Chondrocyte (in vitro differentiated cells): Measurements from ENCODE around the gene MACROD2. TPM values are rescaled to one million over a fixed set of nuclear protein-coding genes. Genes with fewer than 3 reads are reported as not detected.

Source experiments
- DNase-seq: peaks from one replicate; pipeline ENCODE4 v3.0.0; 2021; ENCODE audit warnings: mixed read lengths, low spot score
- H3K27ac Mint-ChIP-seq: one replicate; pipeline ENCODE4 v1.8.0; 2021; ENCODE audit warnings: mild to moderate bottlenecking, moderate library complexity, mixed read lengths; ENCODE audit not compliant: unreplicated experiment
- H3K27me3 Mint-ChIP-seq: 2 replicates; pipeline ENCODE4 v1.8.0; 2021; ENCODE audit warnings: low read depth, mixed read lengths
- H3K36me3 Mint-ChIP-seq: 2 replicates; pipeline ENCODE4 v1.8.0; 2021; ENCODE audit warnings: low read depth, mixed read lengths
- H3K4me1 Mint-ChIP-seq: 2 replicates; pipeline ENCODE4 v1.8.0; 2021; ENCODE audit warnings: low read depth, mild to moderate bottlenecking, mixed read lengths
- H3K4me3 Mint-ChIP-seq: one replicate; pipeline ENCODE4 v1.8.0; 2021; ENCODE audit warnings: mild to moderate bottlenecking, moderate library complexity, mixed read lengths; ENCODE audit not compliant: unreplicated experiment
- H3K9me3 Mint-ChIP-seq: 2 replicates; pipeline ENCODE4 v1.8.0; 2021; ENCODE audit warnings: low read depth, mixed read lengths
- CTCF ChIP-seq: fragments of 200-600 bp; sonication (generic); IDR thresholded peaks from 2 replicates; pipeline ENCODE4 v1.5.0; 2021; ENCODE audit warnings: antibody characterized with exemption, mild to moderate bottlenecking, moderate library complexity
- total RNA-seq: library from RNA; stranded (reverse); gene quantifications from 3 replicates; pipeline ENCODE4 v1.2.1, GENCODE V29; 2021

The MACROD2 gene
- total RNA-seq, 1 donor from 2014 or later = 3.2 TPM

DNA sequence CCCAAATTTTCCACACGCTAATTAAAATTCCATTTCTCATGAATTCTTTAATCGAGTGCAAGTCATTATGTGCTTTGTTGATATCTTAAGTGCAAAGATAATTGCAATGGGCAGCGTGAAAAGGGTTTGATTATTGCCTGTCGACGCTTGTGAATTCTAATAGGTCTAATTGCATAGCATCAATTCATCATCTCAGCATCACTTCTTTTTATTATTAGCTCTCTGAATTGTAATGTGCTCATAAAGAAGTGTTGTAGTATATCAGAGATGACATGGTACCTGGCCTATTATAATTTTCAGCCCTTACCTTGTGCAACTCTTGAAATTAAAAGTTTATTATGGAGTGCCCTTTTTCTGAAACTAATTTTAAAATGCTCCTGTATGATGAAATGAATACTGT lies 1208.9 kb downstream of the MACROD2 start:
- H3K36me3 Mint-ChIP-seq = no peaks in the 10 kb centered on the region
- H3K4me3 Mint-ChIP-seq = no peak overlapping the region
- H3K9me3 Mint-ChIP-seq = peaks cover 14% of the 10 kb centered on the region

GRCh38 chr20:15205028-15205427 lies 1209.7 kb downstream of the MACROD2 start:
- DNase-seq = no peak
- Mint-ChIP-seq H3K36me3 (no peaks in the 10 kb centered on the region), H3K9me3 (peaks cover 14% of the 10 kb centered on the region), H3K4me3 (no peak overlapping the region), H3K27ac (no peak overlapping the region), H3K4me1 (no peaks in the 10 kb centered on the region), H3K27me3 (no peaks in the 10 kb centered on the region)
- no peak for TF ChIP-seq CTCF

More for the DNA sequence above, 1208.9 kb downstream of the MACROD2 start:
- no peak overlapping the region for H3K27ac Mint-ChIP-seq
- no peak for TF ChIP-seq CTCF
- H3K4me1 Mint-ChIP-seq = no peaks in the 10 kb centered on the region
- no peak for DNase-seq
- no peaks in the 10 kb centered on the region for H3K27me3 Mint-ChIP-seq

GRCh38 chr20:15205719-15206118 lies 1210.4 kb downstream of the MACROD2 start:
- H3K27me3 Mint-ChIP-seq = no peaks in the 10 kb centered on the region
- no peak for DNase-seq
- no peak overlapping the region for H3K4me3 Mint-ChIP-seq
- H3K27ac Mint-ChIP-seq = no peak overlapping the region
- no peak for TF ChIP-seq CTCF
- H3K4me1 Mint-ChIP-seq = no peaks in the 10 kb centered on the region
- peaks cover 14% of the 10 kb centered on the region for H3K9me3 Mint-ChIP-seq
- no peaks in the 10 kb centered on the region for H3K36me3 Mint-ChIP-seq

GRCh38 chr20:15209537-15209936 lies 1214.2 kb downstream of the MACROD2 start:
- H3K4me1 Mint-ChIP-seq = no peaks in the 10 kb centered on the region
- no peak overlapping the region for H3K4me3 Mint-ChIP-seq
- H3K27me3 Mint-ChIP-seq = no peaks in the 10 kb centered on the region
- H3K9me3 Mint-ChIP-seq = peaks cover 17% of the 10 kb centered on the region
- DNase-seq = no peak
- TF ChIP-seq CTCF = no peak
- no peak overlapping the region for H3K27ac Mint-ChIP-seq
- H3K36me3 Mint-ChIP-seq = no peaks in the 10 kb centered on the region

DNA sequence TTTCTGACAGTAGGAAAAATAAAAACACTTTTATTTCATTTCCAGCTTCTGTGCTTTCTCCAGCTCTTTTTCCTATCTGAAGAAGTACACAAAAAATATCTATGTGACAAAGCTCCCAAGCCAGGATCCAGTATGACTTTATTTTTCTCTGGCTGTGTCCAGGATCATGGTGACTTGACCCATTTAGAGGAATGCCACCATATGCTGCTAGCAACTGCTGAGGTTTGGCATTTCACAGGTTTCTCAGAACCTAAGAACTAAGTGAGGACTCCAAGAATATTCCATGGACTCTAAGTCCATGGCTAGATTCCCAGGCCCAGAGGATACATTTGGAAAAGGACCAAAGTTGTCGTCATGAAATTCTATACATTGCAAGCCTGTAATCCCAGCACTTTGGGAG lies 1218.7 kb downstream of the MACROD2 start:
- no peak overlapping the region for H3K27ac Mint-ChIP-seq
- TF ChIP-seq CTCF = no peak
- H3K4me3 Mint-ChIP-seq = no peak overlapping the region
- peaks cover 9% of the 10 kb centered on the region for H3K9me3 Mint-ChIP-seq
- no peak for DNase-seq
- H3K4me1 Mint-ChIP-seq = no peaks in the 10 kb centered on the region
- no peaks in the 10 kb centered on the region for H3K36me3 Mint-ChIP-seq
- no peaks in the 10 kb centered on the region for H3K27me3 Mint-ChIP-seq
